Measurements from ENCODE around the gene SLC7A6. TPM values are rescaled to one million over a fixed set of nuclear protein-coding genes. Genes with fewer than 3 reads are reported as not detected.

Gene SLC7A6
- total RNA-seq, 2 donors from 2014 or later: 43.6 to 47.2 TPM

DNA sequence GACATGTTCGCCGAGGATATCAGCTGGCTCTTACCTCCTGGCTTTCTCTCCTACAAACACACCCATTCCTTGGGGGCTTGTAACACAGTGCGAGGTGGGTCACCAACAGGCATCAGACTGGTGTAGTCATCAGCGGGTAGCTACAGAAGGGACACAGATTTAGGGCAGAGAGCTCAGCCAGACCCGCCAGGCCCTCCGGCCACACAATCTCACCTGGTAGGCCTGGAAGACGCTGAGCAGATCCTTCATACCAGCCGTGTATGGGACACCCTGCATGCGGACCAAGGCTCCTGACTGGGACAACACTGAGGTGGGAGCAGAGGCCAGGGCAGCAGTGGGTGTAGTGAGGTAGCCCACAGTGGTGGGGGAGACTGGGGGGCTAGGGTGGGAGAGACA, 34.2 kb upstream of the SLC7A6 start:
- no peaks in the 10 kb centered on the region for H3K9me3 ChIP-seq (ENCODE audit: control insufficient read depth, low read length)
- peaks cover 37% of the 10 kb centered on the region for H3K36me3 Mint-ChIP-seq (ENCODE audit: low read depth)
- H3K4me1 Mint-ChIP-seq: peaks cover 14% of the 10 kb centered on the region
- no peak overlapping the region for H3K9ac ChIP-seq (ENCODE audit: extremely low read depth, low read length, poor library complexity, severe bottlenecking)
- no peaks in the 10 kb centered on the region for H3K27me3 ChIP-seq (ENCODE audit: control insufficient read depth, insufficient read depth, low read length, poor library complexity, severe bottlenecking)
- no peaks in the 10 kb centered on the region for H3K27me3 Mint-ChIP-seq (ENCODE audit: insufficient read depth)
- no peaks in the 10 kb centered on the region for H3K9me3 Mint-ChIP-seq
- H3K4me3 ChIP-seq (ENCODE audit: low read length): no peak overlapping the region
- DNase-seq: peak; percentile 25
- no peak overlapping the region for H3K27ac Mint-ChIP-seq
- H3K27ac ChIP-seq (ENCODE audit: low read depth, low read length): no peak overlapping the region
- TF ChIP-seq, protein P1, sequence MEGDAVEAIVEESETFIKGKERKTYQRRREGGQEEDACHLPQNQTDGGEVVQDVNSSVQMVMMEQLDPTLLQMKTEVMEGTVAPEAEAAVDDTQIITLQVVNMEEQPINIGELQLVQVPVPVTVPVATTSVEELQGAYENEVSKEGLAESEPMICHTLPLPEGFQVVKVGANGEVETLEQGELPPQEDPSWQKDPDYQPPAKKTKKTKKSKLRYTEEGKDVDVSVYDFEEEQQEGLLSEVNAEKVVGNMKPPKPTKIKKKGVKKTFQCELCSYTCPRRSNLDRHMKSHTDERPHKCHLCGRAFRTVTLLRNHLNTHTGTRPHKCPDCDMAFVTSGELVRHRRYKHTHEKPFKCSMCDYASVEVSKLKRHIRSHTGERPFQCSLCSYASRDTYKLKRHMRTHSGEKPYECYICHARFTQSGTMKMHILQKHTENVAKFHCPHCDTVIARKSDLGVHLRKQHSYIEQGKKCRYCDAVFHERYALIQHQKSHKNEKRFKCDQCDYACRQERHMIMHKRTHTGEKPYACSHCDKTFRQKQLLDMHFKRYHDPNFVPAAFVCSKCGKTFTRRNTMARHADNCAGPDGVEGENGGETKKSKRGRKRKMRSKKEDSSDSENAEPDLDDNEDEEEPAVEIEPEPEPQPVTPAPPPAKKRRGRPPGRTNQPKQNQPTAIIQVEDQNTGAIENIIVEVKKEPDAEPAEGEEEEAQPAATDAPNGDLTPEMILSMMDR (conservative IDR thresholded peaks at IDR 0.05): no peak
- H3K4me3 Mint-ChIP-seq: no peak overlapping the region
- WGBS, 2 experiments (ENCODE audit: insufficient coverage in 1 of 2, insufficient read length in 1 of 2): 89 to 94% methylated on average over 5 to 9 of the region's 9 CpGs
- H3K4me1 ChIP-seq (ENCODE audit: control insufficient read depth, insufficient read depth, low read length): peaks cover 5% of the 10 kb centered on the region
- peaks cover 52% of the 10 kb centered on the region for H3K36me3 ChIP-seq (ENCODE audit: control insufficient read depth, insufficient read depth, low read length)

DNA sequence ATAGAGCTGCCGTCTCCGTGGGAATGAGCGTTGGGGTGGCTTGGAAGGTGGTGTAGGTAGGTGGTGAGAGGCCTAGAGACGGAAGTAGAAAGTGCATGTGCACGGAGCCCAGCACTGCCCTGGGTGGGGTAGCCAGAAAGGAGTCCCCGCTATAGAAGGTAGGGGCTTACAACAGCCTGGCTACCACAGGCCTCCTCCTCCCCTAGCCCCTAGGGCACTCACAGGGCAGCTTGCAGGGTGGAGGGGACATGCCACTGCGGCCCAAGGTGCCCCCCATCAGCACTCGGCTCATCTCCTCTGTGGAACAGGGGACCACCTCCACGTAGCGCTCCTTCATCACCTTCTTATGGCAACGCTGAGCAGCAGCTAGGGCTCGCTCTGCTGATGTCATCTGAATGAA, 33.4 kb upstream of the SLC7A6 start:
- Histone ChIP-seq H3K27me3 (ENCODE audit: control insufficient read depth, insufficient read depth, low read length, poor library complexity, severe bottlenecking) (no peaks in the 10 kb centered on the region), H3K9me3 (ENCODE audit: control insufficient read depth, low read length) (no peaks in the 10 kb centered on the region), H3K4me1 (ENCODE audit: control insufficient read depth, insufficient read depth, low read length) (peaks cover 5% of the 10 kb centered on the region), H3K9ac (ENCODE audit: extremely low read depth, low read length, poor library complexity, severe bottlenecking) (no peak overlapping the region), H3K36me3 (ENCODE audit: control insufficient read depth, insufficient read depth, low read length) (peaks cover 52% of the 10 kb centered on the region), H3K4me3 (ENCODE audit: low read length) (no peak overlapping the region), H3K27ac (ENCODE audit: low read depth, low read length) (no peak overlapping the region)
- Mint-ChIP-seq H3K4me1 (peaks cover 14% of the 10 kb centered on the region), H3K4me3 (no peak overlapping the region), H3K9me3 (no peaks in the 10 kb centered on the region), H3K27me3 (ENCODE audit: insufficient read depth) (no peaks in the 10 kb centered on the region), H3K36me3 (ENCODE audit: low read depth) (peaks cover 37% of the 10 kb centered on the region), H3K27ac (no peak overlapping the region)
- TF ChIP-seq, protein P1 (conservative IDR thresholded peaks at IDR 0.05): no peak
- WGBS, 2 experiments (ENCODE audit: insufficient coverage in 1 of 2, insufficient read length in 1 of 2): 87 to 95% methylated on average over 6 to 12 of the region's 12 CpGs
- DNase-seq: no peak

DNA sequence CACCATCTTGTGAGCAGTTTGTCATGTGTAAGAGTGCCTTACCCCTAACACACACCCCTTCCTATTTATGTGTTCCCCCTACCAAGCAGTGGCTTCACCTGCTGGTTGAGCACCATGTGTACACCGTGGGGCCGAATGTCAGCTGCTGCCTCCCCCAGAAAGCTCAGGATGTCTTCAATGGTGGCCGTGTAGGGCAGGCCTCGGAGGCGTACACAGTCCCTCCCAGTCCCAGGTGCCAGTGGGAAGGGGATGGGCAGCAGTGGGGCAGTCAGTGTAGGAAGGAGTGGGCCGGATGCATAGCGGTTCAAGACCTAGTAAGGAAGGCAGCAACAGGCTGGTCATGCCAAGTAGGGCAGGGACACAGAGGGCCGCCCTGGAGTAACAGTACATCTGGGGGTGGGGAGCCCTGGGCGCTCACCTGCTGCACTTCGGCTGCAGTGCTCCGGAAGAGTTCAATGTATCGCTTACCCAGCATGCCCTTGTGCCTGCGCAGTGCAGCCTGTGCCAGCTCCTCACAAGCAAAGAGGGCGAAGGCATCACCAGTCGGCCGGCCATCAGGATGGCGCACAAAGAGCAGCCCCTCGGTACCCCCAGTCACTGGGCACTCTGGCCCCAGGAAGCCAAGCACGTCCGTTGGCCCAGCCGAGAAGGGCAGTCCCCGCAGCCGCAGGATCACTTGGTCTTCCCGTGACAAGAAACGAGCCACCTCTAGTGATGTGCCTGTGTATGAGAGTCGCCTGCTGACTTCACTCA, 32.8 kb upstream of the SLC7A6 start:
- Mint-ChIP-seq H3K4me3 (no peak overlapping the region), H3K9me3 (no peaks in the 10 kb centered on the region), H3K27me3 (ENCODE audit: insufficient read depth) (no peaks in the 10 kb centered on the region), H3K4me1 (peaks cover 14% of the 10 kb centered on the region), H3K27ac (no peak overlapping the region), H3K36me3 (ENCODE audit: low read depth) (peaks cover 35% of the 10 kb centered on the region)
- Histone ChIP-seq H3K9me3 (ENCODE audit: control insufficient read depth, low read length) (no peaks in the 10 kb centered on the region), H3K27ac (ENCODE audit: low read depth, low read length) (no peak overlapping the region), H3K4me3 (ENCODE audit: low read length) (no peak overlapping the region), H3K36me3 (ENCODE audit: control insufficient read depth, insufficient read depth, low read length) (peaks cover 52% of the 10 kb centered on the region), H3K27me3 (ENCODE audit: control insufficient read depth, insufficient read depth, low read length, poor library complexity, severe bottlenecking) (peaks cover 5% of the 10 kb centered on the region), H3K4me1 (ENCODE audit: control insufficient read depth, insufficient read depth, low read length) (peaks cover 5% of the 10 kb centered on the region), H3K9ac (ENCODE audit: extremely low read depth, low read length, poor library complexity, severe bottlenecking) (no peak overlapping the region)
- no peak for DNase-seq
- WGBS, 2 experiments (ENCODE audit: insufficient coverage in 1 of 2, insufficient read length in 1 of 2): 94 to 95% methylated on average over 20 to 26 of the region's 26 CpGs
- TF ChIP-seq, protein P1 (conservative IDR thresholded peaks at IDR 0.05): no peak
